ENCODE data around the gene HDAC4. TPM values are rescaled to one million over a fixed set of nuclear protein-coding genes. Genes with fewer than 3 reads are reported as not detected.
A peak's percentile ranks its signal among the peaks of the same experiment; 100 is the strongest.

The HDAC4 gene
- total and polyA plus RNA-seq, 3 donors from 2014 or later: 29.0 to 67.5 (median 58.7) TPM

- no peaks in the 10 kb centered on the region for H3K36me3 ChIP-seq (ENCODE audit: low read depth, missing control alignments)
- TF ChIP-seq CTCF (IDR thresholded peaks at IDR 0.05): no peak
- no peak for TF ChIP-seq POLR2A (IDR thresholded peaks at IDR 0.05)
- DNase-seq: no peak
- H3K4me1 ChIP-seq: peaks cover 16% of the 10 kb centered on the region
- H3K27me3 ChIP-seq: no peaks in the 10 kb centered on the region
- no peaks in the 10 kb centered on the region for H3K9me3 ChIP-seq
- intact Hi-C loops (cut with DNase I; ENCODE audit: low total_unique reads): no loop called here
- no peak overlapping the region for H3K27ac ChIP-seq
- WGBS, 2 donors: 85 to 87% methylated on average over 22 to 46 of the region's 46 CpGs
- no peak overlapping the region for H3K4me3 ChIP-seq
These were observed 169.3 kb downstream of the HDAC4 start for GRCh38 chr2:239231231-239232194.

- H3K27ac ChIP-seq: no peak overlapping the region
- intact Hi-C loops (cut with DNase I; ENCODE audit: low total_unique reads): no loop called here
These were observed 170.3 kb downstream of the HDAC4 start for GRCh38 chr2:239230318-239231052.

DNA sequence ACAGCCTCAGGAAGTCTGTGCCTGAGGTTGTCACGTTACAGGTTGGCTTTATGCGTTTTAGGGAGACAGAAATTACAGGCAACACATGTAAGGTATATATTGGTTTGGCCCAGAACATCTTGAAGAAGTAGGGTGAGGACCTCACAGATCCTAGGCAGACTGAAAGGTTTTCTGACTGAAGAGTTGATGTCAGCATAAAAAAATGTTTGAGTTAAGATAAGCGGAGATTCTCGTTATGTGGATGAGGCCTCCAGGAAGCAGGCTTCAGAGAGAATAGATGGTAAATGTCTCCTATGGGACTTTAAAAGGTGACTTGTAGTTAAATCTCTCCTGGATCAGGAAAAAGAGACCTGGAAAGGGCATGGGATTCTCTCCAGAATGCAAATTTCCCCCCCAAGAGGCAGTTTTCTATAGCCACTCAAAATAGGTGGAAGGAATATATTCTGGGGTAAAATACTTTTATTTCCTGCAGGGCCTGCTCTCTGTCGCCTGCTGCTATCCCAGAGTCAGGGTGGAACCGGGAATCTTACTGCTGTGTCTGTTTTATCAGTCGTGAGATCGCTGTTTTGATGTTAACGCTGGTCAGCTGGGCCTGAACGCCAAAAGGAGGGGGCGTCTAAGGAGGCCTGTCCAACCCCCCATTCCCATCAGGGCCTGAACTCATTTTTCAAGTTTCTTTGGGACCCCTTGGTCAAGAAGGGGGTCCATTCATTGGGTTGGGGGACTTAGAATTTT is 171.1 kb downstream of the HDAC4 start:
- 78 to 87% methylated on average over 11 of the region's 11 CpGs for WGBS, 2 donors
- TF ChIP-seq CTCF (IDR thresholded peaks at IDR 0.05) (no peak), POLR2A (IDR thresholded peaks at IDR 0.05) (no peak)
- Histone ChIP-seq H3K36me3 (ENCODE audit: low read depth, missing control alignments) (no peaks in the 10 kb centered on the region), H3K4me1 (peaks cover 31% of the 10 kb centered on the region), H3K4me3 (no peak overlapping the region), H3K9me3 (no peaks in the 10 kb centered on the region), H3K27me3 (no peaks in the 10 kb centered on the region), H3K27ac (no peak overlapping the region)
- intact Hi-C loops (cut with DNase I; ENCODE audit: low total_unique reads): no loop called here
- no peak for DNase-seq

More at GRCh38 chr2:239230318-239231052, 170.3 kb downstream of the HDAC4 start:
- Histone ChIP-seq H3K27me3 (no peaks in the 10 kb centered on the region), H3K4me1 (peaks cover 26% of the 10 kb centered on the region), H3K9me3 (no peaks in the 10 kb centered on the region), H3K4me3 (no peak overlapping the region), H3K36me3 (ENCODE audit: low read depth, missing control alignments) (no peaks in the 10 kb centered on the region)
- peak; percentile 19 for DNase-seq
- 75 to 87% methylated on average over 26 of the region's 26 CpGs for WGBS, 2 donors
- no peak for TF ChIP-seq CTCF (IDR thresholded peaks at IDR 0.05)
- no peak for TF ChIP-seq POLR2A (IDR thresholded peaks at IDR 0.05)

GRCh38 chr2:239227661-239228371 is 173.0 kb downstream of the HDAC4 start:
- intact Hi-C loops (cut with DNase I; ENCODE audit: low total_unique reads): no loop called here
- H3K27me3 ChIP-seq: no peaks in the 10 kb centered on the region
- peaks cover 46% of the 10 kb centered on the region for H3K4me1 ChIP-seq
- H3K36me3 ChIP-seq (ENCODE audit: low read depth, missing control alignments): no peaks in the 10 kb centered on the region
- TF ChIP-seq CTCF (IDR thresholded peaks at IDR 0.05) (no peak), POLR2A (IDR thresholded peaks at IDR 0.05) (no peak)
- H3K9me3 ChIP-seq: no peaks in the 10 kb centered on the region
- 71 to 77% methylated on average over 10 to 14 of the region's 14 CpGs for WGBS, 2 donors
- H3K4me3 ChIP-seq: no peak overlapping the region
- H3K27ac ChIP-seq: peak overlapping the region; percentile 37 to 77
- peak; percentile 48 for DNase-seq

All from testis (tissue), 3 donors.